ENCODE results near the gene DOK4. TPM values are rescaled to one million over a fixed set of nuclear protein-coding genes. Genes with fewer than 3 reads are reported as not detected.
A peak's percentile ranks its signal among the peaks of the same experiment; 100 is the strongest.

The DOK4 gene
- total and polyA plus RNA-seq, 2 donors (not counting 1 experiment from before 2014, with no cell fraction given) = 1.6 to 2.5 TPM

GRCh38 chr16:57528499-57529390, 42.5 kb upstream of the DOK4 start:
- intact Hi-C loops (cut with micrococcal nuclease) = no loop called here
- H3K79me2 ChIP-seq (ENCODE audit: control insufficient read depth, insufficient read depth, low read length) = peaks cover 25% of the 10 kb centered on the region
- no peak overlapping the region for H3K27ac ChIP-seq (ENCODE audit: low read length in 2 of 2)
- CTCF ChIA-PET = interaction anchor here (1.0 to 4.1 kb wide), 4 partner anchors 8 to 47 kb away, joined by 3 to 15 read pairs (median 6); partner anchors contain the start of gene CCDC102A
- TF ChIP-seq CTCF (IDR thresholded peaks at IDR 0.05) (no peak), EZH2 (IDR thresholded peaks at IDR 0.05; ENCODE audit: borderline replicate concordance, insufficient read depth, low read depth, low read length, poor library complexity, severe bottlenecking) (no peak)
- H3K9me3 ChIP-seq (ENCODE audit: control extremely low read depth in 1 of 3, control insufficient read depth in 2 of 3, insufficient read depth in 1 of 3, low read length in 2 of 3) = no peaks in the 10 kb centered on the region
- Mint-ChIP-seq H3K27me3 (no peaks in the 10 kb centered on the region), H3K27ac (peak overlapping the region; percentile 97), H3K4me1 (peaks cover 62% of the 10 kb centered on the region), H3K4me3 (peak overlapping the region; percentile 86), H3K9me3 (ENCODE audit: insufficient read depth) (no peaks in the 10 kb centered on the region)
- peaks cover 0 to 10% of the 10 kb centered on the region in 2 experiments for H3K36me3 ChIP-seq (replicated peaks in 1 of 2; ENCODE audit: control extremely low read depth in 1 of 2, control insufficient read depth in 1 of 2, extremely low read depth in 1 of 2, insufficient read depth in 2 of 2, low read length in 1 of 2)
- H3K4me1 ChIP-seq (ENCODE audit: control insufficient read depth in 2 of 2, insufficient read depth in 2 of 2, low read length in 2 of 2) = peaks cover 49 to 66% of the 10 kb centered on the region in 2 donors
- no peaks in the 10 kb centered on the region for H3K27me3 ChIP-seq (replicated peaks in 1 of 4; ENCODE audit: control extremely low read depth in 1 of 4, control insufficient read depth in 3 of 4, insufficient read depth in 4 of 4, low read length in 3 of 4)
- H3K4me3 ChIP-seq (ENCODE audit: control extremely low read depth in 1 of 5, extremely low read depth in 1 of 5, insufficient read depth in 1 of 5, low read depth in 2 of 5, low read length in 4 of 5) = no peak overlapping the region
- H4K20me1 ChIP-seq (ENCODE audit: control insufficient read depth, insufficient read depth, low read length, poor library complexity, severe bottlenecking) = no peaks in the 10 kb centered on the region
- H2AFZ ChIP-seq (ENCODE audit: insufficient read depth, low read depth, low read length, poor library complexity, severe bottlenecking) = no peak overlapping the region
- no peak overlapping the region for H3K9ac ChIP-seq (ENCODE audit: low read length)
- no peak for DNase-seq
- ATAC-seq (ENCODE audit: low read depth) = no peak
- 97% methylated on average over 126 of the region's 126 CpGs for WGBS (ENCODE audit: insufficient coverage)
- peak overlapping the region; percentile 77 for H3K4me2 ChIP-seq (replicated peaks; ENCODE audit: low read depth, low read length, poor library complexity, severe bottlenecking)
- POLR2A ChIA-PET = interaction anchor here (1.5 kb wide), 1 partner anchor 10 kb away, joined by 5 read pairs; no protein-coding TSS in a partner anchor
